ELR (cell line): ENCODE results near the gene IBA57.

Source experiments
- DNase-seq: peaks from one replicate; pipeline ENCODE4 v3.0.0-alpha.2; 2015; ENCODE audit warnings: low read depth

Gene IBA57

GRCh38 chr1:228165372-228166169 lies at the start of gene IBA57:
Gene IBA57 (plus strand): TSS chr1:228165804. CDS start chr1:228165817, 13 bp downstream.
- DNase-seq = peak; percentile 99

DNA sequence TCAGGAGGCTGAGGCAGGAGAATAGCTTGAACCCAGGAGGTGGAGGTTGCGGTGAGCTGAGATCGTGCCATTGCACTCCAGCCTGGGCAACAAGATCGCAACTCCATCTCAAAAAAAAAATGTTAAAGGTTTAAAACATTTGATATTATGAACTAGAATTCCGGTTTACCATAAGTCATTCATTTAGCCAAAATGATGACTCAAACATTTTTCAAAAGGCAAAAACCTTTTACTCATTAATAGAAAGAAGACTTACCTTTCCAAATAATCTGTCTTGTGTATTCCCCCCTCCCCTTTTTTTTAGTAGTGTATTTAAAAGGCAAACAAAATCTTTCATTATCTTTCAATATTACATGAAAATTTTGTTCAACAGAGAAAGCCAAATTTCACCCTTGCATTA lies 48.3 kb upstream of the IBA57 start:
- no peak for DNase-seq

GRCh38 chr1:228118040-228118439 lies 47.6 kb upstream of the IBA57 start:
- DNase-seq = no peak

DNA sequence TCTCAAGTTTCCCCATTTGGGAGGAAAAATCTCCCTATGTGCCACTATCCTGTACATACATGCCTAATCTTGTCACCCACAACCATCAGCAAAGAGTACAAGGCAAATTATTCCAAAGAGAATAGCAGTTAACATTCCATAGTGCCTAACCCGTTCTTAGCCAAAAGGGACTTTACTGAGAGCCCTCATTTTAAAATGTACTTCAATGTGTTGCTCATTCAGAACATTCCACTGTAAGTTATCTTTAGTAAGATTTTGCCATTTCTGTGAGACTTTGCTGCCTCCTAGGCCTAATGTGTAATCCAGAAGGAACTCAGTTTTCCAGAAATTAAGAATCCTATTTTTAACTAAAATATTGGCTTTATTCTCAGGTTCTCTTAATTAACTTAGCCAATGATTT lies 45.3 kb upstream of the IBA57 start:
- no peak for DNase-seq

- DNase-seq = no peak
These were observed 44.6 kb upstream of the IBA57 start for GRCh38 chr1:228120857-228121489.

GRCh38 chr1:228122921-228123441 lies 42.6 kb upstream of the IBA57 start:
- DNase-seq = no peak

GRCh38 chr1:228123505-228123904 lies 42.1 kb upstream of the IBA57 start:
- DNase-seq = no peak

GRCh38 chr1:228125185-228125584 lies 40.4 kb upstream of the IBA57 start:
- DNase-seq = no peak

DNA sequence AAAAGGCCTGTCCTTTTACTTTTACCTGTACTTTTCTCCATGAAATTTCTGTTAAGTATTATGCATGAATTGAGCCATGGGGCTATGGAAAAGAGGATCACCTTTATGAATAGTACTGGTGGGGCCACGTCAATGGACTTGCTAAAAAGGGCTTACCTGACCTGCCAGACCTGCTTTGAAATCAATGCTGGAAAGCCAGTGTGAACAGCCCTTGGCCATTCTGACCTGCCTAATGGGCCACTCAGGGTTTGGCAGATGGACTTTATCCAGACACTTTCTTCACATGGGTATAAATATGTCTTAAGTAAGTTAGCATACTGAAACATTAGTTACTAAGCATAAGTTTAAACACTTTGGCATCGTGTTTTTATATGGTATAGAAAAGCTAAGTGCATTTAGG lies 33.8 kb upstream of the IBA57 start:
- DNase-seq = no peak

GRCh38 chr1:228134591-228134990 lies 31.0 kb upstream of the IBA57 start:
- DNase-seq = no peak

- no peak for DNase-seq
These were observed 28.7 kb upstream of the IBA57 start for GRCh38 chr1:228136901-228137300.

DNA sequence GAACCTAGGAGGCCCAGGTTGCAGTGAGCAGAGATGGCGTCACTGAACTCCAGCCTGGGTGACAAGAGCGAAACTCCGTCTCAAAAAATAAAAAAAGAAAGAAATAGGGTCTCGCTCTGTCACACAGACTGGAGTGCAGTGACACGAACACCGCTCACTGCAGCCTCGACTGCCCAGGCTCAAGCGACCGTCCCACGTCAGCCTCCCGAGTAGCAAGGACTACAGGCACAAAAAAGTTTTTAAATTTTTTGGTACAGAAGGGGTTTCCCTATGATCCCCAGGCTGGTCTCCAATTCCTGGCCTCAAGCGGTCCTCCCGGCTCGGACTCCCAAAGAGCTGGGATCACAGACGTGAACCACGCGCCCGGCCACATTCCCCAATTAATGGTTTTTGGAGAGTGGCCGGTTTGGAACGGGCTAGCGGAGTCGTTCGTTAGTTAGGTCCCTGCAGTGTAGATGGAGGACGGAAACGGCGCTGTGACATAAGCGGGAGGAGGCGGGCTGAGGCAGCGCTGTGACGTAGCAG lies 26.1 kb upstream of the IBA57 start:
- no peak for DNase-seq

DNA sequence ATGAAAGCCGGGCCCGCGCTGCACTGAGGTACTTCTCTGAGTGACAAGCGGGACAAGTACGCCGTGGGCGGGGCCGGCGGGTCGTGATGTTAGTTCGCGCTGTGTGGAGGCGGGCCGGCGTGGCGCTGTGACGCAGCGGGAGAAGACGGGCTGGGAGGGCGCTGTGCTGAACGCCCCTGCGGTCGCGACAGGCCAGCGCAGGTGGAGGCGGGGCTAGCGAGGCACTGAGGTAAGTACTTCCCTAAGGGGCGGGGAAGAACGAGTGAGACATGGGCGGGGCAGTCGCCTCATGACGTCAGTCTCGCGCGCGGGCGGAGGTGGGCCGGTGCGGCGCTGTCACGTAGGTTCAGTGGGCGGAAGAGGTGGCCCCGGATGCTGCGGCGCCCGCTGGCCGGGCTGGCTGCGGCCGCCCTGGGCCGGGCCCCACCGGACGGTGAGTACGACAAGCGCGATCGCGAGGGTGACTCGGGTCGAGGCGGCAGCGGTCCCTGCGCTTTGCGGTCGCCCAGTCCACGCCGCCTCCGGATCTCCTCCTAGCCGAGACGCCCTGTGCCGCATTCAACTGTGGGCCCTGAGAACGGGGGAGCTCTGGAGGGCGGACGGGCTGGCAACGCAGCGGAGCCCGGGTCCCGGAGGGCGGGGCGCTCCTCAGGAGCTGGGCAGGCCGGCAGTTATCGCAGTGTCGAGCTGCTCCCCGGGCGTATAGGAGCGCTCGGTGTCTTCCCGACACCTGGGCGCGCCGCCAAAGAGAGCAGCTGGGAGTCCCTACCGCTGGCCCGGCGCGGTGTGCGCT lies 25.5 kb upstream of the IBA57 start, which contains the start of gene GUK1:
Gene GUK1, plus strand, starts transcription at position 349 of the 793 bp plus-strand sequence. Its CDS starts 24 bp downstream, at position 373.
- peak; percentile 100 for DNase-seq

- DNase-seq = no peak
These were observed 24.8 kb upstream of the IBA57 start for GRCh38 chr1:228140724-228141225.

GRCh38 chr1:228141226-228142044 lies 24.2 kb upstream of the IBA57 start:
- DNase-seq = peak; percentile 66

GRCh38 chr1:228142155-228142691 lies 23.4 kb upstream of the IBA57 start:
- no peak for DNase-seq

GRCh38 chr1:228142701-228143136 lies 22.9 kb upstream of the IBA57 start:
- DNase-seq = no peak

DNA sequence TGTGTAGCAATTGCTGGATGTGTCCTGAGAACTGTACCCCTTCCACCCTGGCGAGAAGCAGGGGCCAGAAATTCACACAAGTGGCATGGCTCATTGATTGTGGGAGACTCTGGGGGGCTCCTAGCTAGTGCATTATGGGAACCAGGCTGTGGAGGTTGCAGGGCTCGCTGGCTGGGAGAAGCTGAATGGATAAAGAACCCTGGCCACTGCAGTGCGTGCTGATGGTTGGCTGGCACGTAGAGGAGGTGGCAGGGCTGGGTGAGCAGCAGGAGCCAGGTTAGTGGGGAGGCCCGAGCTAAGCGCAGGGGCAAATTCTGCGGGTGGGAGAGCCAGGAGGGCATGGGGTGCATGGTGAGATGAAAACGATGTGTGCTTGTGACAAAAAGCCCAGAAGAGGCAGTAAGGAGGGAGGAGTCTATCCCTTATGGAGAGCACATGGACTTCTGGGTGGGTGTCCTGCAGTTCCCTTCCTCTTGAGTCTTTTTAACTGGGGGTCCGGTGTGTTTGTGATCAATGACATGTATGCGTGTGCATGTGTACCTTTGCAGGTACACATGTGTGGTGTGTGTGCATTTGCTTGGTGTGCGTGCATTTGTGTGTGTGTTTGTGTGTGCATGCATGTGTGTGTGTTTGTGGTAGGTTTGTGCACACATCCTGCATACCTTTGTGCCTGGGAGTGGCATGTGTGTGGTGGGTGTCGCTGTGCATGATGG lies 22.0 kb upstream of the IBA57 start:
- DNase-seq = no peak

DNA sequence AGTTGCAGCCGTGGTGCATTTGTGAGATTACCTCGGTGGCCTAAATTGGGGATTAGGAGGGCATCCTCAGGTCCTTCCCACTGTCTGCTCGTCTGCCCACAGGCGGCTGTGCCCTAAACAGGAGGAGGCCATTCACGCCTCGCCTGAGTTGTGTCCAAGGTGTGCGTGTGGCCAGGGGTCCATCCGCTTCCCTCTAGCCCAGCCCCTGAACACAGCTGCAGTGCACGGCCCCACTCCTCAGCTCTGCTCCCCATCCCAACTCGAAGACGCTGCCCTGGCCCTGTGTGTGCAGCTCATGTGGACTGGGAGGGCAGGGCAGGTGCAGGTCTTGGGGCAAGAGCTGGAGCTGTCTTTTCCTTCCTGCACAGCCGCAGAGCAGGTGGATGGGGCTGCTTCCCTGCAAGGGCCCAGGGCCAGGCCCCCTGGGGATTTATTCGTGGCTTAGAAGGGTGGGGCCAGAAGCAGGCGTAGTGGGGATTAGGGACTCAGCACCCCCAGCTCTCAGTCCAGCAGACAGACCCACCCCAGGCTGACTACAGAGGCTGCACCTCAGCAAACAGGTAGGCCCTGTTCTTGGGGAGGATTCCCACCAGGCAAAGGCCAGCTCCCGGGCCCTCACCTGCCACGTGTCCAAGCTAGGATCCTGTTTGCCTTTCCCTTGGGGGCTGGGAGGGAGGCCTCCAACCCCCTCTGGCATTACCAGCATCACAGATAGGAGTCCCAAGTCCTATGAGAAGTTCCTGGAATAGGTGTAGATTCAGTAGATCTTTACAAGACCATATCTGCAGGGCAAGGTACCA lies 21.2 kb upstream of the IBA57 start:
- DNase-seq = no peak
